Measurements from ENCODE around the gene DPH2. TPM values are rescaled to one million over a fixed set of nuclear protein-coding genes. Genes with fewer than 3 reads are reported as not detected.

The DPH2 gene
- polyA plus RNA-seq, 3 donors: 13.0 to 23.6 (median 14.1) TPM

DNA sequence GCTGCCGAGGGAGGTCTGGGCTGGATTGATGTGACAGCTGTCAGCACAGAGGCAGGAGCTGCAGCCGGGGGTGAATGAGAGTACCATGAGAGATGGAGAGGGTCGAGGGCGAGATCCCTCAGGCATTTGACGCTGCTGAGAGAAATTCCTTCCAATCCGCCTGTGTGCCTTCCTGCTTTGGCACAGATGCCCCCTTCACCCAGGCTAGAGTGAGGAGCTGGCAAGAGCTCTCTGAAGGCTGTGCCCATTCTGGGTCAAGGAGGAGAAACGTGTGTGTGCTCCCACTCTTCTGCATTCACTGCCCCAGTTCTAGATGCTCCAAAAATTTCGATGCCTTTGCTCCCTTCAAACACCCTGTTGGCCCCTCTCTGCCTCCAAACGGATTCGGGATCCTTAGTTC, 31.4 kb upstream of the DPH2 start:
- Histone ChIP-seq H3K9ac (ENCODE audit: insufficient read depth, low read length, poor library complexity, severe bottlenecking) (no peak overlapping the region), H3K27ac (ENCODE audit: low read depth in 1 of 2, low read length in 2 of 2) (no peak overlapping the region), H3K4me1 (ENCODE audit: control insufficient read depth in 1 of 2, insufficient read depth in 2 of 2, low read length in 2 of 2) (peaks cover 30 to 33% of the 10 kb centered on the region in 2 donors), H3K9me3 (replicated peaks in 1 of 2; ENCODE audit: control insufficient read depth in 1 of 2, insufficient read depth in 1 of 2, low read length in 2 of 2) (no peaks in the 10 kb centered on the region), H3K36me3 (replicated peaks in 1 of 2; ENCODE audit: control insufficient read depth in 1 of 2, insufficient read depth in 2 of 2, low read length in 2 of 2) (no peaks in the 10 kb centered on the region), H3K27me3 (ENCODE audit: control insufficient read depth in 2 of 2, insufficient read depth in 2 of 2, low read length in 2 of 2) (peaks cover 0 to under 1% of the 10 kb centered on the region in 2 donors), H4K20me1 (ENCODE audit: insufficient read depth, low read length) (no peaks in the 10 kb centered on the region), H3K4me3 (replicated peaks in 1 of 3; ENCODE audit: low read depth in 2 of 3, low read length in 3 of 3) (no peak overlapping the region), H3K4me2 (replicated peaks; ENCODE audit: extremely low read depth, low read length, poor library complexity, severe bottlenecking) (no peak overlapping the region), H2AFZ (ENCODE audit: insufficient read depth, low read depth, low read length, poor library complexity, severe bottlenecking) (no peak overlapping the region), H3K79me2 (ENCODE audit: insufficient read depth, low read length) (peaks cover 13% of the 10 kb centered on the region)
- H3K4me1 Mint-ChIP-seq: peaks cover 41% of the 10 kb centered on the region
- intact Hi-C loops (cut with micrococcal nuclease): loop anchor here in 1 of 2 donors (10.0 kb wide), 1 partner anchor 404 kb away; the partner anchor contains the start of gene PTPRF
- H3K27me3 Mint-ChIP-seq (ENCODE audit: low read depth in 3 of 3): peaks cover 2 to 15% (median 5%) of the 10 kb centered on the region in 3 donors
- no peak overlapping the region for H3K27ac Mint-ChIP-seq
- H3K36me3 Mint-ChIP-seq: peaks cover 0 to 4% of the 10 kb centered on the region in 2 donors
- no peak for DNase-seq
- TF ChIP-seq CTCF (IDR thresholded peaks at IDR 0.05): no peak
- WGBS (ENCODE audit: insufficient coverage): 97% methylated on average over 10 of the region's 10 CpGs
- no peaks in the 10 kb centered on the region for H3K9me3 Mint-ChIP-seq
- no peak overlapping the region for H3K4me3 Mint-ChIP-seq

DNA sequence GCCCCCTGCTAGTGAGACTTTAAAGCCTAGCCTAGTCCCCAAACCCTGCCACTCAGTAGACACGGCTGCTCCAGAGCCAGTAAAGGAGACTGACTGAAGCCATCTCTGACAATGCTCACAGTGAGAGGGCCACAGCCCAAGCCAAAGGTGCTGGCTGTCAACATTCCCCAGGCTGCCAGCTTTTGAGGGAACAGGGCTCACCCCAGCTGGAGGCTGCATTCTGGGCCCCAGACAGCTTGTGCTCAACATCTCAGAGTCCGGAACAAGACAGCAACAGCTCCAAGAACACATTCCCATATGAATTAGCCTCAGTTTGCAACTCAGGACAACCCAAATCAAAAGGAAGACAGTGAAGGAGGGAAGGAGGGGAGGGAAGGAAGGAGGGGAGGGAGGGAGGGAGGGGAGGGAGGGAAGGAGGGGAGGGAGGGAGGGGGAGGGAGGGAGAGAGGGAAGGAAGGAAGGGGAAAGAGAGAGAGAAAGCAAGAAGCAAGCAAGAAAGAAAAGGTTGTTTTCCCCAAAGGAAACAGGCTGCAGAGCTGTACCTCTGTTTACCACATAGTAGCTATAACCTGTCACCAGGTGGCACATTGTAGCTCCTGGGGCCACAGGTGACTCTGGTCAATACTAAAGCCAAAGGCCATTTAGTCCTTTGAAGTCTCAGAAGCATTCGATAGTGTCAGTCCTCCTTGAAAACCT, 30.8 kb upstream of the DPH2 start:
- TF ChIP-seq CTCF (IDR thresholded peaks at IDR 0.05): no peak

More for the DNA sequence above, 30.8 kb upstream of the DPH2 start:
- Mint-ChIP-seq H3K36me3 (peaks cover 0 to 4% of the 10 kb centered on the region in 2 donors), H3K27ac (no peak overlapping the region), H3K9me3 (no peaks in the 10 kb centered on the region), H3K4me3 (peak overlapping the region in 1 of 2 donors; percentile 52), H3K27me3 (ENCODE audit: low read depth in 3 of 3) (peaks cover 2 to 10% (median 5%) of the 10 kb centered on the region in 3 donors), H3K4me1 (peaks cover 38% of the 10 kb centered on the region)
- Histone ChIP-seq H2AFZ (ENCODE audit: insufficient read depth, low read depth, low read length, poor library complexity, severe bottlenecking) (no peak overlapping the region), H3K4me3 (replicated peaks in 1 of 3; ENCODE audit: low read depth in 2 of 3, low read length in 3 of 3) (no peak overlapping the region), H3K27ac (ENCODE audit: low read depth in 1 of 2, low read length in 2 of 2) (no peak overlapping the region), H3K36me3 (replicated peaks in 1 of 2; ENCODE audit: control insufficient read depth in 1 of 2, insufficient read depth in 2 of 2, low read length in 2 of 2) (no peaks in the 10 kb centered on the region), H3K4me1 (ENCODE audit: control insufficient read depth in 1 of 2, insufficient read depth in 2 of 2, low read length in 2 of 2) (peaks cover 23 to 27% of the 10 kb centered on the region in 2 donors), H3K79me2 (ENCODE audit: insufficient read depth, low read length) (peaks cover 13% of the 10 kb centered on the region), H3K9ac (ENCODE audit: insufficient read depth, low read length, poor library complexity, severe bottlenecking) (no peak overlapping the region), H3K4me2 (replicated peaks; ENCODE audit: extremely low read depth, low read length, poor library complexity, severe bottlenecking) (no peak overlapping the region), H4K20me1 (ENCODE audit: insufficient read depth, low read length) (no peaks in the 10 kb centered on the region), H3K9me3 (replicated peaks in 1 of 2; ENCODE audit: control insufficient read depth in 1 of 2, insufficient read depth in 1 of 2, low read length in 2 of 2) (no peaks in the 10 kb centered on the region), H3K27me3 (ENCODE audit: control insufficient read depth in 2 of 2, insufficient read depth in 2 of 2, low read length in 2 of 2) (no peaks in the 10 kb centered on the region)
- DNase-seq: no peak
- WGBS (ENCODE audit: insufficient coverage): 95% methylated on average over 3 of the region's 3 CpGs
- intact Hi-C loops (cut with micrococcal nuclease): loop anchor here in 1 of 2 donors (10.0 kb wide), 1 partner anchor 404 kb away; the partner anchor contains the start of gene PTPRF
